MM.1S (cell line): ENCODE results near the gene RNASE8.

Experiments
- DNase-seq: peaks from one replicate; pipeline ENCODE4 v3.0.0-alpha.2; 2015
- H2AFZ ChIP-seq: fragments of 300-600 bp; sonication (generic); 2 replicates; pipeline ENCODE4 v1.6.0; 2016; ENCODE audit warnings: antibody characterized with exemption, low read length
- H3F3A ChIP-seq: fragments of 300-600 bp; sonication (generic); 2 replicates; pipeline ENCODE4 v1.6.1; 2016; ENCODE audit warnings: mild to moderate bottlenecking, antibody characterized with exemption, low read length, moderate library complexity, mixed read lengths; ENCODE audit not compliant: insufficient read depth
- H3K27ac ChIP-seq: fragments of 300-600 bp; sonication (generic); 2 replicates; pipeline ENCODE4 v1.5.1; 2016; ENCODE audit warnings: mild to moderate bottlenecking, low read length
- H3K27me3 ChIP-seq: fragments of 300-600 bp; sonication (generic); replicated peaks from 2 replicates; pipeline ENCODE4 v1.6.0; 2016; ENCODE audit warnings: low read length; ENCODE audit not compliant: insufficient read depth
- H3K36me3 ChIP-seq: fragments of 300-600 bp; sonication (generic); replicated peaks from 2 replicates; pipeline ENCODE4 v1.6.1; 2016; ENCODE audit warnings: mild to moderate bottlenecking, low read length, mixed read lengths; ENCODE audit not compliant: insufficient read depth
- H3K4me1 ChIP-seq: fragments of 300-600 bp; sonication (generic); 2 replicates; pipeline ENCODE4 v1.6.1; 2016; ENCODE audit warnings: low read length, mixed read lengths
- H3K4me2 ChIP-seq: fragments of 300-600 bp; sonication (generic); 2 replicates; pipeline ENCODE4 v1.6.0; 2016; ENCODE audit warnings: low read depth, low read length
- H3K4me3 ChIP-seq: fragments of 300-600 bp; sonication (generic); 2 replicates; pipeline ENCODE4 v1.5.1; 2016; ENCODE audit warnings: low read length, mixed read lengths
- H3K79me2 ChIP-seq: fragments of 300-600 bp; sonication (generic); 2 replicates; pipeline ENCODE4 v1.6.1; 2016; ENCODE audit warnings: mixed run types, low read length, mixed read lengths
- H3K9ac ChIP-seq: fragments of 300-600 bp; sonication (generic); 2 replicates; pipeline ENCODE4 v1.6.1; 2016; ENCODE audit warnings: low read length, mixed read lengths
- H3K9me2 ChIP-seq: fragments of 300-600 bp; sonication (generic); replicated peaks from 2 replicates; pipeline ENCODE4 v1.6.1; 2016; ENCODE audit warnings: mild to moderate bottlenecking, low read length, mixed read lengths; ENCODE audit not compliant: insufficient read depth
- H3K9me3 ChIP-seq: fragments of 300-600 bp; sonication (generic); replicated peaks from 2 replicates; pipeline ENCODE4 v1.6.1; 2016; ENCODE audit warnings: mild to moderate bottlenecking, low read length, mixed read lengths; ENCODE audit not compliant: insufficient read depth
- H4K20me1 ChIP-seq: fragments of 300-600 bp; sonication (generic); 2 replicates; pipeline ENCODE4 v1.6.1; 2016; ENCODE audit warnings: mild to moderate bottlenecking, low read length, moderate library complexity, mixed read lengths; ENCODE audit not compliant: insufficient read depth
- EZH2 ChIP-seq: fragments of 300-600 bp; sonication (generic); optimal IDR thresholded peaks from 2 replicates; pipeline ENCODE3; 2017; ENCODE audit warnings: low read depth, mild to moderate bottlenecking, antibody characterized with exemption, low read length, mixed read lengths
- EZH2phosphoT487 ChIP-seq: fragments of 300-600 bp; sonication (generic); IDR thresholded peaks from 2 replicates; pipeline ENCODE4 v1.6.1; 2018; ENCODE audit warnings: antibody characterized with exemption, low read length
- TF ChIP-seq, protein P1 (sequence below): fragments of 300-600 bp; sonication (generic); IDR thresholded peaks from 2 replicates; pipeline ENCODE4 v1.5.1; 2016; ENCODE audit warnings: antibody characterized with exemption, low read length, mixed read lengths

RNASE8 gene

DNA sequence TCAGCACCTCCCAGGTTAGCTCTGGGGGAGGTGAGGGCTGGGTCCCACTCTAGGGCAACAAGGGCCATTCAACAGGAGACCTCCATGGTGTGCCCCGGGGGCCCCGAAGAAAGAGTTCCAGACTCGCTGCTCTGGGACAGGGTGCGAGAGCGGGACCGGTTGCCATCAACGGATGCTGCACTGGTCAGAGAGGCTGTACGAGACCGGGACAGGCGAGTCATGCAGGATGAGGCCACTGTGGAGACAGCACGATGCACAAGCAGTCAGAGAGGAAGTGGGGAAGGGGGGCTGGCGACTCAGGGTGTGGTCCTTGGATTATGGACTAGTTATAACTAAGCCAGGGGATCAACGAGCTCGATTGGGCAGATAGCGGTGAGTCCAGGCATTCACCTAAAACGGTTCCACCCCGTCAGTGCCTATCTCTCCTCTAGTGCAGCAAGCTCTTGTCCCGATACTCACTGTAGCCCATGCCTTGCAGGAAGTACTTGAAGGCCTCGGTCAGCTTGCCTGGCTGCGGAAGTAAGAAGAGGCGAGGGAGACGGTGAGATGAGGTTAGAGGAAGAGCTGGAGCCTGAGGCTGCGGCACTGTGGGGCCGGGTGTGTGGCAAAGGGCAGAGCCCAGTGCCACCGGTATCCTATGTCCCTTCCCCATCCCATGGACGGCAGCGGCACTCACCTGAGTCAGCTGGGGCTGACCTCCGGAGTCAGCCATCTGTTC is 39.9 kb upstream of the RNASE8 start:
- Histone ChIP-seq H3K4me1 (no peaks in the 10 kb centered on the region), H3K27me3 (no peaks in the 10 kb centered on the region), H3K9ac (no peak overlapping the region), H3K27ac (no peak overlapping the region), H3K9me3 (no peaks in the 10 kb centered on the region), H3K4me3 (no peak overlapping the region), H3K79me2 (no peaks in the 10 kb centered on the region), H3F3A (no peaks in the 10 kb centered on the region), H3K36me3 (no peaks in the 10 kb centered on the region), H2AFZ (no peak overlapping the region), H3K4me2 (no peak overlapping the region), H3K9me2 (no peaks in the 10 kb centered on the region), H4K20me1 (no peaks in the 10 kb centered on the region)
- no peak for DNase-seq
- TF ChIP-seq EZH2phosphoT487, result no peak
- TF ChIP-seq, protein P1, sequence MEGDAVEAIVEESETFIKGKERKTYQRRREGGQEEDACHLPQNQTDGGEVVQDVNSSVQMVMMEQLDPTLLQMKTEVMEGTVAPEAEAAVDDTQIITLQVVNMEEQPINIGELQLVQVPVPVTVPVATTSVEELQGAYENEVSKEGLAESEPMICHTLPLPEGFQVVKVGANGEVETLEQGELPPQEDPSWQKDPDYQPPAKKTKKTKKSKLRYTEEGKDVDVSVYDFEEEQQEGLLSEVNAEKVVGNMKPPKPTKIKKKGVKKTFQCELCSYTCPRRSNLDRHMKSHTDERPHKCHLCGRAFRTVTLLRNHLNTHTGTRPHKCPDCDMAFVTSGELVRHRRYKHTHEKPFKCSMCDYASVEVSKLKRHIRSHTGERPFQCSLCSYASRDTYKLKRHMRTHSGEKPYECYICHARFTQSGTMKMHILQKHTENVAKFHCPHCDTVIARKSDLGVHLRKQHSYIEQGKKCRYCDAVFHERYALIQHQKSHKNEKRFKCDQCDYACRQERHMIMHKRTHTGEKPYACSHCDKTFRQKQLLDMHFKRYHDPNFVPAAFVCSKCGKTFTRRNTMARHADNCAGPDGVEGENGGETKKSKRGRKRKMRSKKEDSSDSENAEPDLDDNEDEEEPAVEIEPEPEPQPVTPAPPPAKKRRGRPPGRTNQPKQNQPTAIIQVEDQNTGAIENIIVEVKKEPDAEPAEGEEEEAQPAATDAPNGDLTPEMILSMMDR, result no peak
- TF ChIP-seq EZH2, result no peak

- no peaks in the 10 kb centered on the region for H3K36me3 ChIP-seq
- H3K9me2 ChIP-seq, result no peaks in the 10 kb centered on the region
- H3K27ac ChIP-seq, result no peak overlapping the region
- no peak overlapping the region for H2AFZ ChIP-seq
- DNase-seq, result no peak
- H3K9me3 ChIP-seq, result no peaks in the 10 kb centered on the region
- H3K79me2 ChIP-seq, result no peaks in the 10 kb centered on the region
- TF ChIP-seq EZH2phosphoT487, result no peak
- TF ChIP-seq, protein P1, result no peak
- H3K4me2 ChIP-seq, result no peak overlapping the region
- H3K4me3 ChIP-seq, result no peak overlapping the region
- H3F3A ChIP-seq, result no peaks in the 10 kb centered on the region
- no peaks in the 10 kb centered on the region for H3K27me3 ChIP-seq
- H3K9ac ChIP-seq, result no peak overlapping the region
- H4K20me1 ChIP-seq, result no peaks in the 10 kb centered on the region
- no peaks in the 10 kb centered on the region for H3K4me1 ChIP-seq
Observed at GRCh38 chr14:21018286-21018685, 39.3 kb upstream of the RNASE8 start.

DNA sequence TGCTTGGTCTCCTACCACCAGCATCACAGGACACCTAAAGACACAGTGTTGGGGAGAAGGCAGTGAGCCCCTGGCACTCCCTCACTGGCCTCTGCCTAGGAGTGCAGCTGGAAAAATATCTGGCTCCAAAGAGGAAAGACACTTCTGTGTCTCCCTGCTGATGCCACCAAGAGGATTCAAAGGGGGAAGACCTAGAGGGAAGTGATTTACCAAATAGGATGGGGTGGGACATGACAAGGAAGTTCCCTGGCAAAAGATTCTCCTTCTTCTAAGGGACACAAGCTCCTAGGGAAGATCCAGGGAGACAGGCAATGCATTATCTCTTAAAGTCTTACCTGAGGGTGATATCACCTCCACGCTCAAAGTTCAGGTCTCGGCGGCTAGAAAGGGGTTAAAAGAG is 38.8 kb upstream of the RNASE8 start:
- no peak overlapping the region for H2AFZ ChIP-seq
- no peaks in the 10 kb centered on the region for H3K9me3 ChIP-seq
- no peaks in the 10 kb centered on the region for H3K27me3 ChIP-seq
- no peak overlapping the region for H3K9ac ChIP-seq
- no peaks in the 10 kb centered on the region for H3K4me1 ChIP-seq
- no peak overlapping the region for H3K27ac ChIP-seq
- no peaks in the 10 kb centered on the region for H3K36me3 ChIP-seq
- H3K4me2 ChIP-seq, result no peak overlapping the region
- no peaks in the 10 kb centered on the region for H3K79me2 ChIP-seq
- H3F3A ChIP-seq, result no peaks in the 10 kb centered on the region
- H4K20me1 ChIP-seq, result no peaks in the 10 kb centered on the region
- no peaks in the 10 kb centered on the region for H3K9me2 ChIP-seq
- DNase-seq, result no peak
- no peak overlapping the region for H3K4me3 ChIP-seq
- no peak for TF ChIP-seq EZH2phosphoT487
- no peak for TF ChIP-seq EZH2
- TF ChIP-seq, protein P1, result no peak
